Thyroid gland (tissue), 4 donors: ENCODE measurements around the gene SPTLC2. TPM values are rescaled to one million over a fixed set of nuclear protein-coding genes. Genes with fewer than 3 reads are reported as not detected.

Experiments used
- DNase-seq, 2 donors: peaks; one replicate each; pipeline ENCODE4 v3.0.0-alpha.2; 2019
- H3K27ac ChIP-seq, 3 donors: fragments of 200-600 bp; sonication (generic); 1 replicate in 2 of 3; 2 replicates in 1 of 3; pipeline ENCODE4 v1.5.1; 2016 to 2019; ENCODE audit warnings: mild to moderate bottlenecking in 1 of 3, moderate library complexity in 1 of 3
- H3K27me3 ChIP-seq: fragments of 200-600 bp; sonication (generic); one replicate; pipeline ENCODE4 v1.5.1; 2019
- H3K36me3 ChIP-seq, 2 donors: fragments of 200-600 bp; sonication (generic); one replicate each; pipeline ENCODE4 v1.5.1; 2016 to 2019
- H3K4me1 ChIP-seq, 2 donors: fragments of 200-600 bp; sonication (generic); one replicate each; pipeline ENCODE4 v1.5.1; 2017 to 2019
- H3K4me3 ChIP-seq, 3 donors: fragments of 200-600 bp; sonication (generic); replicated peaks in 1 of 3; 1 replicate in 2 of 3; 2 replicates in 1 of 3; pipeline ENCODE4 v1.5.1; 2016; ENCODE audit warnings: mild to moderate bottlenecking in 1 of 3
- H3K9me3 ChIP-seq: fragments of 200-600 bp; sonication (generic); one replicate; pipeline ENCODE4 v1.5.1; 2017
- POLR2A ChIP-seq, 2 donors: fragments of 450-650 bp; IDR thresholded peaks; one replicate each; pipeline ENCODE4 v1.6.1; 2017; ENCODE audit warnings: antibody characterized with exemption in 2 of 2, mild to moderate bottlenecking in 2 of 2, moderate library complexity in 1 of 2
- WGBS, 2 donors: methylation state at CpG; one replicate each; pipeline ENCODE4 v1.1.5; 2017; 5-methylcytosine and 5-hydroxymethylcytosine counted together
- intact Hi-C: fragments of 100-400 bp; cut with DNase I; formaldehyde crosslinking; loops from one replicate; pipeline ENCODE4 v1.15.1; 2023
- small RNA-seq: library from RNA; depleted of rRNA; stranded (forward); fragments of <200 nt; gene quantifications from one replicate; pipeline ENCODE3, GENCODE V24; 2016
- total RNA-seq, 4 donors: library from RNA; depleted of rRNA; stranded (reverse); fragments of >200 nt; gene quantifications; one replicate each; pipeline ENCODE4 v1.2.3, GENCODE V29; 2016
- TF ChIP-seq, protein P1 (sequence below), 6 experiments: fragments of 200-600 bp in 3 of 6; fragments of 450-650 bp in 3 of 6; sonication (generic) in 3 of 6; IDR thresholded peaks; one replicate each; pipeline ENCODE4 v1.5.1; 2016 to 2019; ENCODE audit warnings: antibody characterized with exemption in 6 of 6, mild to moderate bottlenecking in 2 of 6, inconsistent platforms in 1 of 6, moderate library complexity in 1 of 6

Gene SPTLC2
- total RNA-seq, 4 donors from 2014 or later: 25.6 to 32.2 (median 29.0) TPM

DNA sequence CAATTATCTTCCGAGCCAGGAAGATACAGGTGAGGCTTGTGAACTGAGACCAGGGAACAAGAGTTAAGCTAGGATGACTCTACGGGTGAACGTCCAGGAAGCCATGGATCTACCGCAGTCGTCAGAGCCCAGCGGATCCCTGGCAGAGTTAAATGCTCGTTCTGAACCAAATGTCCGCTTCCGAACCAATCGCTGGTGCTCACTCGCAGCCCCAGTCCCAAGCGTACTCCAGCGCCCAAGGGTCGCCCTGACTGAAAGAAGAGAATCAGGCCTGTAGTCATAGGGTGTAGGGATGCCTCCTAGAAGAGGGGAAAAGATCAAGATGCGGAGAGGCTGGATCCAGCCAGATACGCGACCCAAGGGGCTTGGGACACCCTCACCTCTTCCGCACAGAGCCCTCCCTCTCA, 159.3 kb downstream of the SPTLC2 start:
- no peaks in the 10 kb centered on the region for H3K27me3 ChIP-seq
- H3K4me1 ChIP-seq: peaks cover 19 to 22% of the 10 kb centered on the region in 2 donors
- TF ChIP-seq POLR2A (IDR thresholded peaks at IDR 0.05): no peak
- TF ChIP-seq, protein P1, sequence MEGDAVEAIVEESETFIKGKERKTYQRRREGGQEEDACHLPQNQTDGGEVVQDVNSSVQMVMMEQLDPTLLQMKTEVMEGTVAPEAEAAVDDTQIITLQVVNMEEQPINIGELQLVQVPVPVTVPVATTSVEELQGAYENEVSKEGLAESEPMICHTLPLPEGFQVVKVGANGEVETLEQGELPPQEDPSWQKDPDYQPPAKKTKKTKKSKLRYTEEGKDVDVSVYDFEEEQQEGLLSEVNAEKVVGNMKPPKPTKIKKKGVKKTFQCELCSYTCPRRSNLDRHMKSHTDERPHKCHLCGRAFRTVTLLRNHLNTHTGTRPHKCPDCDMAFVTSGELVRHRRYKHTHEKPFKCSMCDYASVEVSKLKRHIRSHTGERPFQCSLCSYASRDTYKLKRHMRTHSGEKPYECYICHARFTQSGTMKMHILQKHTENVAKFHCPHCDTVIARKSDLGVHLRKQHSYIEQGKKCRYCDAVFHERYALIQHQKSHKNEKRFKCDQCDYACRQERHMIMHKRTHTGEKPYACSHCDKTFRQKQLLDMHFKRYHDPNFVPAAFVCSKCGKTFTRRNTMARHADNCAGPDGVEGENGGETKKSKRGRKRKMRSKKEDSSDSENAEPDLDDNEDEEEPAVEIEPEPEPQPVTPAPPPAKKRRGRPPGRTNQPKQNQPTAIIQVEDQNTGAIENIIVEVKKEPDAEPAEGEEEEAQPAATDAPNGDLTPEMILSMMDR (IDR thresholded peaks at IDR 0.05): no peak
- peak overlapping the region; percentile 59 to 98 (median 60) for H3K4me3 ChIP-seq
- intact Hi-C loops: loop anchor here (5.0 kb wide), 1 partner anchor 95 kb away; no protein-coding TSS in a partner anchor
- peak overlapping the region in 2 of 3 donors; percentile 98 to 100 for H3K27ac ChIP-seq
- no peaks in the 10 kb centered on the region for H3K9me3 ChIP-seq
- DNase-seq: no peak
- H3K36me3 ChIP-seq: peaks cover 22 to 26% of the 10 kb centered on the region in 2 donors
- 0 to 1% methylated on average over 18 of the region's 18 CpGs for WGBS, 2 donors

Small RNA genes within 50 kb of the gene (small RNA-seq; reads per million reads assigned to genes)
- gene COX6CP11 (not detected), gene RF00404 (not detected), gene RN7SL587P (not detected)

Other genes with a start within 250 kb of the SPTLC2 start
- 10 to 100 TPM; 20.9 to 33.3 (median 28.8) TPM for gene TMED8, start 239.5 kb downstream of the SPTLC2 start, total RNA-seq
- gene SAMD15, start 239.3 kb downstream of the SPTLC2 start, total RNA-seq: 1 to 10 TPM; 4.8 to 9.5 (median 7.3) TPM
- gene NOXRED1, start 193.1 kb downstream of the SPTLC2 start, total RNA-seq: under 1 TPM in 2 of 4 donors, not detected in 2; 0.22 to 0.67 TPM
- 10 to 100 TPM; 17.1 to 24.9 (median 19.7) TPM for gene VIPAS39, start 159.0 kb downstream of the SPTLC2 start, total RNA-seq
- gene AHSA1, start 158.5 kb downstream of the SPTLC2 start, total RNA-seq: 100 to 1,000 TPM in 2 of 4 donors, 10 to 100 TPM in 2; 49.4 to 111 (median 93.2) TPM
- not detected for gene ISM2, start 117.8 kb downstream of the SPTLC2 start, total RNA-seq
- gene ALKBH1, start 91.4 kb upstream of the SPTLC2 start, total RNA-seq: 10 to 100 TPM in 3 of 4 donors, 1 to 10 TPM in 1; 6.3 to 13.8 (median 10.3) TPM
- 100 to 1,000 TPM; 208 to 325 (median 226) TPM for gene SLIRP, start 91.5 kb upstream of the SPTLC2 start, total RNA-seq
- gene SNW1, start 144.5 kb upstream of the SPTLC2 start, total RNA-seq: 10 to 100 TPM; 53.9 to 85.5 (median 67.8) TPM
- 10 to 100 TPM in 3 of 4 donors, 1 to 10 TPM in 1; 4.0 to 13.5 (median 12.1) TPM for gene ADCK1, start 183.5 kb upstream of the SPTLC2 start, total RNA-seq